ENCODE results near the gene TTC3.

The TTC3 gene

GRCh38 chr21:37146320-37147235 lies 73.5 kb downstream of the TTC3 start:
- no peak for TF ChIP-seq CTCF (IDR thresholded peaks at IDR 0.05; ENCODE audit: insufficient read depth, low read depth, low read length, missing control alignments)
- no peak for DNase-seq (ENCODE audit: low read depth)

GRCh38 chr21:37149411-37149810 lies 76.4 kb downstream of the TTC3 start:
- DNase-seq (ENCODE audit: low read depth), result peak; percentile 66
- no peak overlapping the region for H3K4me3 ChIP-seq (ENCODE audit: low read length)
- TF ChIP-seq CTCF (IDR thresholded peaks at IDR 0.05; ENCODE audit: insufficient read depth, low read depth, low read length, missing control alignments), result no peak

More at GRCh38 chr21:37146320-37147235, 73.5 kb downstream of the TTC3 start:
- no peak overlapping the region for H3K4me3 ChIP-seq (ENCODE audit: low read length)

GRCh38 chr21:37153196-37153934 lies 80.3 kb downstream of the TTC3 start:
- no peak overlapping the region for H3K4me3 ChIP-seq (ENCODE audit: low read length)
- peak; percentile 53 for DNase-seq (ENCODE audit: low read depth)
- no peak for TF ChIP-seq CTCF (IDR thresholded peaks at IDR 0.05; ENCODE audit: insufficient read depth, low read depth, low read length, missing control alignments)

- DNase-seq (ENCODE audit: low read depth), result no peak
- no peak for TF ChIP-seq CTCF (IDR thresholded peaks at IDR 0.05; ENCODE audit: insufficient read depth, low read depth, low read length, missing control alignments)
- H3K4me3 ChIP-seq (ENCODE audit: low read length), result no peak overlapping the region
These were observed 80.9 kb downstream of the TTC3 start for GRCh38 chr21:37153935-37154350.

GRCh38 chr21:37155186-37155585 lies 82.1 kb downstream of the TTC3 start:
- TF ChIP-seq CTCF (IDR thresholded peaks at IDR 0.05; ENCODE audit: insufficient read depth, low read depth, low read length, missing control alignments), result peak; percentile 9
- DNase-seq (ENCODE audit: low read depth), result no peak

GRCh38 chr21:37157938-37158337 lies 84.9 kb downstream of the TTC3 start:
- no peak for DNase-seq (ENCODE audit: low read depth)
- no peak for TF ChIP-seq CTCF (IDR thresholded peaks at IDR 0.05; ENCODE audit: insufficient read depth, low read depth, low read length, missing control alignments)
- H3K4me3 ChIP-seq (ENCODE audit: low read length), result no peak overlapping the region

More at GRCh38 chr21:37155186-37155585, 82.1 kb downstream of the TTC3 start:
- H3K4me3 ChIP-seq (ENCODE audit: low read length), result no peak overlapping the region

Measured in epithelial cell of esophagus (primary cell).